ENCODE results near the gene YAF2. TPM values are rescaled to one million over a fixed set of nuclear protein-coding genes. Genes with fewer than 3 reads are reported as not detected.

The YAF2 gene
- total RNA-seq, 1 experiment from 2014 or later = 27.6 TPM

- no peak overlapping the region for H3K4me3 ChIP-seq (ENCODE audit: low read depth in 2 of 2, low read length in 2 of 2)
- ATAC-seq = no peak
- H3K36me3 ChIP-seq (ENCODE audit: control insufficient read depth, insufficient read depth, low read length) = no peaks in the 10 kb centered on the region
- CTCF ChIA-PET = no interaction called here
- BruUV-seq (replicated peaks) = no TSS peak
- TF ChIP-seq CTCF (IDR thresholded peaks at IDR 0.05) (no peak), TCF7L2 (IDR thresholded peaks at IDR 0.05; ENCODE audit: low read depth, low read length) (no peak), POLR2AphosphoS5 (IDR thresholded peaks at IDR 0.05; ENCODE audit: low read depth, low read length) (no peak), SIN3A (IDR thresholded peaks at IDR 0.05; ENCODE audit: borderline replicate concordance, insufficient read depth, low read depth, low read length) (no peak), REST (IDR thresholded peaks at IDR 0.05; ENCODE audit: insufficient read depth in 1 of 2, low read depth in 2 of 2, low read length in 1 of 2) (no peak)
- POLR2A ChIA-PET = no interaction called here
- no peaks in the 10 kb centered on the region for H3K9me3 ChIP-seq (ENCODE audit: control insufficient read depth, insufficient read depth, low read depth, low read length)
- no peaks in the 10 kb centered on the region for H3K4me1 ChIP-seq (ENCODE audit: control insufficient read depth, insufficient read depth, low read length)
- H3K27ac ChIP-seq (ENCODE audit: low read length) = no peak overlapping the region
- intact Hi-C loops (cut with micrococcal nuclease; ENCODE audit: unreplicated experiment) (no loop called here), in situ Hi-C loops (cut with HindIII; ENCODE audit: low pct_unique_long_range_greater_than_20kb, low sequenced_read_pairs) (no loop called here)
- DNase-seq (ENCODE audit: low read depth, low spot score) = no peak
- no peaks in the 10 kb centered on the region for H3K27me3 ChIP-seq (ENCODE audit: control insufficient read depth, insufficient read depth, low read length)
Observed at GRCh38 chr12:42174978-42175377, 63.1 kb downstream of the YAF2 start.

GRCh38 chr12:42173961-42174521 lies 64.0 kb downstream of the YAF2 start:
- Histone ChIP-seq H3K9me3 (ENCODE audit: control insufficient read depth, insufficient read depth, low read depth, low read length) (no peaks in the 10 kb centered on the region), H3K27me3 (ENCODE audit: control insufficient read depth, insufficient read depth, low read length) (no peaks in the 10 kb centered on the region), H3K36me3 (ENCODE audit: control insufficient read depth, insufficient read depth, low read length) (no peaks in the 10 kb centered on the region), H3K4me3 (ENCODE audit: low read depth in 2 of 2, low read length in 2 of 2) (no peak overlapping the region), H3K27ac (ENCODE audit: low read length) (no peak overlapping the region), H3K4me1 (ENCODE audit: control insufficient read depth, insufficient read depth, low read length) (no peaks in the 10 kb centered on the region)
- ChIA-PET POLR2A (no interaction called here), CTCF (no interaction called here)
- TF ChIP-seq CTCF (IDR thresholded peaks at IDR 0.05) = no peak
- TF ChIP-seq POLR2AphosphoS5 (IDR thresholded peaks at IDR 0.05; ENCODE audit: low read depth, low read length) = no peak
- TF ChIP-seq TCF7L2 (IDR thresholded peaks at IDR 0.05; ENCODE audit: low read depth, low read length) = no peak
- TF ChIP-seq REST (IDR thresholded peaks at IDR 0.05; ENCODE audit: insufficient read depth in 1 of 2, low read depth in 2 of 2, low read length in 1 of 2) = no peak
- no peak for TF ChIP-seq SIN3A (IDR thresholded peaks at IDR 0.05; ENCODE audit: borderline replicate concordance, insufficient read depth, low read depth, low read length)
- no peak for ATAC-seq
- BruUV-seq (replicated peaks) = no TSS peak
- intact Hi-C loops (cut with micrococcal nuclease; ENCODE audit: unreplicated experiment) (no loop called here), in situ Hi-C loops (cut with HindIII; ENCODE audit: low pct_unique_long_range_greater_than_20kb, low sequenced_read_pairs) (no loop called here)
- DNase-seq (ENCODE audit: low read depth, low spot score) = no peak

Measured in Panc1 (cell line).